HuH-7.5 (cell line): ENCODE data around the gene ATAD3B.
"Not testable (repeated sequence)": the region's sequence is repeated elsewhere in the genome, so short reads cannot be mapped to it uniquely, and the experiment has no call there.

Experiments used
- DNase-seq: peaks from one replicate; pipeline ENCODE4 v3.0.0; 2011; ENCODE audit warnings: low spot score

ATAD3B gene

GRCh38 chr1:1452365-1452739, 19.2 kb upstream of the ATAD3B start:
- not testable (repeated sequence) for DNase-seq

GRCh38 chr1:1452882-1453281, 18.7 kb upstream of the ATAD3B start:
- no peak for DNase-seq

- DNase-seq: not testable (repeated sequence)
Measured at GRCh38 chr1:1454286-1455056, 17.1 kb upstream of the ATAD3B start.

- no peak for DNase-seq
Measured at GRCh38 chr1:1455366-1455884, 16.1 kb upstream of the ATAD3B start.

- not testable (repeated sequence) for DNase-seq
Measured at GRCh38 chr1:1455934-1456333, 15.6 kb upstream of the ATAD3B start.

GRCh38 chr1:1456683-1457255, 14.8 kb upstream of the ATAD3B start:
- not testable (repeated sequence) for DNase-seq

GRCh38 chr1:1459156-1459555, 12.4 kb upstream of the ATAD3B start:
- DNase-seq: not testable (repeated sequence)

- DNase-seq: not testable (repeated sequence)
Measured at GRCh38 chr1:1459711-1460110, 11.9 kb upstream of the ATAD3B start.

GRCh38 chr1:1460540-1461130, 10.9 kb upstream of the ATAD3B start:
- DNase-seq: no peak

GRCh38 chr1:1461721-1462317, 9.7 kb upstream of the ATAD3B start:
- DNase-seq: no peak

GRCh38 chr1:1462318-1462966, 9.1 kb upstream of the ATAD3B start:
- no peak for DNase-seq

- no peak for DNase-seq
Measured at GRCh38 chr1:1463312-1463711, 8.3 kb upstream of the ATAD3B start.

GRCh38 chr1:1468196-1468985, 3.2 kb upstream of the ATAD3B start:
- not testable (repeated sequence) for DNase-seq

- no peak for DNase-seq
Measured at GRCh38 chr1:1470626-1471388, 758 bp upstream of the ATAD3B start.

GRCh38 chr1:1472053-1472876, 700 bp downstream of the ATAD3B start:
- DNase-seq: peak; percentile 55

- DNase-seq: not testable (repeated sequence)
Measured at GRCh38 chr1:1476011-1476410, 4.4 kb downstream of the ATAD3B start.

- DNase-seq: no peak
Measured at GRCh38 chr1:1477206-1477605, 5.6 kb downstream of the ATAD3B start.

- no peak for DNase-seq
Measured at GRCh38 chr1:1479547-1480487, 8.3 kb downstream of the ATAD3B start.

GRCh38 chr1:1480488-1480867, 8.9 kb downstream of the ATAD3B start:
- not testable (repeated sequence) for DNase-seq
